IPS-15b (cell line): ENCODE data around the gene MEX3D.
A peak's percentile ranks its signal among the peaks of the same experiment; 100 is the strongest.

ENCODE experiments used
- H3K27me3 ChIP-seq: one replicate; pipeline ENCODE4 v1.6.1; 2013; ENCODE audit warnings: low read length; ENCODE audit not compliant: control insufficient read depth, insufficient read depth
- H3K36me3 ChIP-seq: one replicate; pipeline ENCODE4 v1.6.1; 2013; ENCODE audit warnings: low read length; ENCODE audit not compliant: control insufficient read depth, insufficient read depth
- H3K4me1 ChIP-seq: one replicate; pipeline ENCODE4 v1.6.1; 2013; ENCODE audit warnings: mild to moderate bottlenecking, low read length; ENCODE audit not compliant: control insufficient read depth, insufficient read depth
- H3K4me3 ChIP-seq: one replicate; pipeline ENCODE4 v1.5.1; 2013; ENCODE audit warnings: low read depth, low read length
- H3K9ac ChIP-seq: one replicate; pipeline ENCODE4 v1.6.1; 2013; ENCODE audit warnings: low read depth, mild to moderate bottlenecking, low read length
- H3K9me3 ChIP-seq: one replicate; pipeline ENCODE4 v1.6.1; 2013; ENCODE audit warnings: mild to moderate bottlenecking, low read length; ENCODE audit not compliant: control insufficient read depth, insufficient read depth

MEX3D gene

GRCh38 chr19:1509602-1510441 is 58.3 kb downstream of the MEX3D start:
- peaks cover 2% of the 10 kb centered on the region for H3K4me1 ChIP-seq
- H3K9ac ChIP-seq: no peak overlapping the region
- no peaks in the 10 kb centered on the region for H3K36me3 ChIP-seq
- H3K4me3 ChIP-seq: no peak overlapping the region
- no peaks in the 10 kb centered on the region for H3K9me3 ChIP-seq
- peaks cover 12% of the 10 kb centered on the region for H3K27me3 ChIP-seq

- Histone ChIP-seq H3K27me3 (peaks cover 17% of the 10 kb centered on the region), H3K9ac (no peak overlapping the region), H3K4me1 (peaks cover 2% of the 10 kb centered on the region), H3K9me3 (no peaks in the 10 kb centered on the region), H3K36me3 (no peaks in the 10 kb centered on the region), H3K4me3 (peak overlapping the region; percentile 36)
Measured at GRCh38 chr19:1508507-1508856, 59.6 kb downstream of the MEX3D start.

GRCh38 chr19:1507763-1508506 is 60.2 kb downstream of the MEX3D start:
- peak overlapping the region; percentile 14 for H3K9ac ChIP-seq
- H3K36me3 ChIP-seq: no peaks in the 10 kb centered on the region
- peak overlapping the region; percentile 88 for H3K4me3 ChIP-seq
- H3K4me1 ChIP-seq: peaks cover 2% of the 10 kb centered on the region
- H3K27me3 ChIP-seq: peaks cover 20% of the 10 kb centered on the region
- H3K9me3 ChIP-seq: no peaks in the 10 kb centered on the region

GRCh38 chr19:1507192-1507660 is 60.9 kb downstream of the MEX3D start:
- H3K36me3 ChIP-seq: no peaks in the 10 kb centered on the region
- no peaks in the 10 kb centered on the region for H3K9me3 ChIP-seq
- peak overlapping the region; percentile 88 for H3K4me3 ChIP-seq
- peak overlapping the region; percentile 14 for H3K9ac ChIP-seq
- H3K4me1 ChIP-seq: peaks cover 2% of the 10 kb centered on the region
- peaks cover 20% of the 10 kb centered on the region for H3K27me3 ChIP-seq

DNA sequence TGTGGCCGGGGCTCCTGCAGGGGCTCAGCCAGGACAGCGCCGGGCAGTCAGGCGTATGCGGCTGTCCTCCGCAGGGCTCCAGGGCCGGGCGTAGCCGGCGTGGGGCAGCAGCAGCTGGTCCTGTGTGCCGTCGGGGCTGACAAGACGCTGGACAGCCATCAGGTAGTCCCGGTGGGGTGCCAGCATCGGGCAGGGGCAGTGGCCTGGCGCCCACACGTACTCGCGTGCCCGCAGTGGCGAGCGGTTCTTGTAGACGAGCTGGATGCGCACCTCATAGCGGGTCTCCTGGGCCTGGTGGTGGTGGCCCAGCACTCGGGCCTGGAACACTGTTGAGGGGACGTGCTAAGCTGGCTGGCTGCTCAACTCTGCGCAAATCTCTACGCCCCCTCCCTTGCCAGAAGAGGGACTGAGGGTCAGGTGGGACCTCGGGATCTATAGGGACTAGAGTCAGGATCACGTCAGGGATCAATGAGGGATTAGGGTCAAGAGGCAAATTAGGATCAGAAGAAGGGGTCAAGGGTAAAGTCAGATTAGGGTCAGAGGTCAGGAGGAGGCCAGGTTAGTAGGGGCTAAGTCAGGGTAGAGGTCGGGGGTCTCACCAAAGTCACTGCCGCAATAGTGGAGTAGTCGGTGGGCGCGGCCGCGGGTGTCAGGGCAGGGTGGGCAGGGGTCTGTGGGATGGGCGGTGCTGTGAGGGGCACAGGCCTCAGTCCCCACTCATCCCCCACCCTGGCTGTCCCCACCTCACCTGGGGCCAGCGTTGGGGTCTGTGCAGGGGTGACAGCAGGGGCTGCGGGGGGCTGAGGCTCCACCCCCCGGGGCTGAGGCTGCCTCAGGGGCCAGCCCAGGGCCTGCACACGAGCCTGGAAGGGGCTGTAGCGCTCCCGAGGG is 61.9 kb downstream of the MEX3D start:
- no peak overlapping the region for H3K4me3 ChIP-seq
- H3K36me3 ChIP-seq: no peaks in the 10 kb centered on the region
- H3K27me3 ChIP-seq: peaks cover 20% of the 10 kb centered on the region
- H3K9ac ChIP-seq: no peak overlapping the region
- H3K9me3 ChIP-seq: no peaks in the 10 kb centered on the region
- no peaks in the 10 kb centered on the region for H3K4me1 ChIP-seq

- H3K9ac ChIP-seq: no peak overlapping the region
- H3K9me3 ChIP-seq: no peaks in the 10 kb centered on the region
- no peaks in the 10 kb centered on the region for H3K4me1 ChIP-seq
- H3K36me3 ChIP-seq: no peaks in the 10 kb centered on the region
- H3K4me3 ChIP-seq: no peak overlapping the region
- H3K27me3 ChIP-seq: peaks cover 18% of the 10 kb centered on the region
Measured at GRCh38 chr19:1505012-1505411, 63.1 kb downstream of the MEX3D start.
